GM19397 (cell line): ENCODE data around the gene IL5RA.

ENCODE experiments used
- ATAC-seq: cut with Tn5 transposase; IDR thresholded peaks from one replicate; pipeline ENCODE4 v1.9.1; 2021; ENCODE audit warnings: mild to moderate bottlenecking, moderate library complexity; ENCODE audit not compliant: unreplicated experiment

IL5RA gene

GRCh38 chr3:3066910-3067309 is 43.3 kb downstream of the IL5RA start:
- no peak for ATAC-seq

DNA sequence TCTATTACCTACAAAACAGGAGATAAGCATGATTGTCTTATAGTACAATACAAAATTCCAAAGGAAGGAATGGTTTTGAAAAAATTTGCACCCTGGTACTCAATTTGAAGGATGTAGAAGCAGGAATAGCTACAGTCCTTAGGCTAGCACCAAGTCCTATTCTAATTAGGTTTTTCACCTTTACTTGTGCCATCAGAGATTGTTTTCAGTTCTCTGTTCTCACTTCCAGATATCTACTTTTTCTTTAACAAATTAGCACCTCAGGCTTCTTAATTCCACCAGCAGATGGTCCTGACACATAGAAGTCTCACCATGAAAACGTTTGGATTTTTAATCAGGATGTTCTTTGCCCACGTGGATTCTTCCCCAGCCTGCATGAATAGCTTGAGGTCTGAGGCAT is 43.8 kb downstream of the IL5RA start:
- no peak for ATAC-seq

GRCh38 chr3:3065876-3066275 is 44.3 kb downstream of the IL5RA start:
- ATAC-seq = no peak

- no peak for ATAC-seq
Measured at GRCh38 chr3:3064297-3064696, 45.9 kb downstream of the IL5RA start.

DNA sequence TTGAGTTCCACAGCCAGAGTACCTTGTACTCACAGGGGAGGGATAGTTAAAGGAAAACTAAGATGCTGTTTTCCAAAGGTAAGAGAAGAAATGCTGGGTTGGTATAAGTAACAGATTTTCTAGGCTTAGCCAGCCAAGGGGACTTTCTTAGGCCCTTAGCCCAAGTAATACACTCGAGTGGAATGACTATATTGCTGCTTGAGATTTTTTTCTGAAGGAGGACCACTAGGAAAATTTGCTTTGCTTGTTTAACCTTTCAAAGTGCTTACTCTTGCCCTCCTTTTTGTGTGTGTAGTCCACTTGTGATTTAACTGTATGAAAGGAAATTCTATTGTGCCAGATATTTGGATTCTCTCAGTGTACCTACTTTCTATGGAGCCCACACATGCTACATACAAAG is 50.5 kb downstream of the IL5RA start:
- no peak for ATAC-seq

- ATAC-seq = no peak
Measured at GRCh38 chr3:3053974-3054373, 56.2 kb downstream of the IL5RA start.

- no peak for ATAC-seq
Measured at GRCh38 chr3:3038201-3038991, 71.8 kb downstream of the IL5RA start.

GRCh38 chr3:3037156-3037555 is 73.0 kb downstream of the IL5RA start:
- no peak for ATAC-seq

DNA sequence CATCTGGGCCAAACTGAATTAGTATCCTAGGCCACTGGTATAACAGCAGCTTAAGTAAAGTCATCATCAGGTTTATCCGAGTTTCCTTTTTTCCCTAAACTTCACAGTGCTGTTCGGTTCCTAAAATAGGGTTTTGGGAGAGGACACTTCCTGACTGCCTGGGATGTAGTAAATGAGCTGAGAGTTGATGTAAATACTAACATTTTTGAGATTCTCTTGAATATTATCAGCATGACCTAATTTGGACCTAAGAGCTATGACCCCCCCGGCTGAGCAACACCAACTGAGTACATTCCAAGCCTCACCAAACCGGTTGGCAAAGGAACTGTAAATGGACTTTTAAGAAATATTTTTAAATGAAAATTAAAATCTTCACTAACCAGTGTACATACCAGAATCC is 78.8 kb downstream of the IL5RA start:
- no peak for ATAC-seq

DNA sequence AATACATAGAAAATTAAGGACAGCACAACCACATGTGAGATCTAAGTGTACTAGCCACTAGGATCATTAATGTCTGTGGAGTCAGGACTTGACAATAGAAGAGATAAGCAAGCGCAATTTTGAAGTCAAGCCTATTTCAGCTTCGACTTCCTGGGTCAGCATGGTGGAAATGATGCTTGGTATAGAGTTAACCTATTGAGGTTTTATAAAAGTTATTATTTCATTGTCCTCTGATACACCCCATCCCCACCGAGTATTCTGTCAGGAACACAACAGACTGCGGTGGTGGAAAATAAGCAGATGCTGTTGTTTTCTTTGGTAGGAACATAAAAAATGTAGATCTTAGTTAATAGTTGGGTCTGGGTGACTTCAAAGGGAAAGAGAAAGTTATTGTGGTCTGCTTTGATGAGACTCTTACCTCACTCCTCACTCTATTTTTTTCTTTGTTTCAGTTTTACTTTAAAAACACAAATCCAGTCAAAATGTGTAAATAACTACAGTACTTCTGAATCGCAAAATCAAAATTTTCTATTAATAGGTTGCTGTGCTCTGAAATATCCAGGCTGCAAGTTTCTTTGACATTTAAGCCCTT is 82.1 kb downstream of the IL5RA start:
- ATAC-seq = peak; percentile 82

GRCh38 chr3:3023111-3023745 is 86.9 kb downstream of the IL5RA start:
- ATAC-seq = no peak

DNA sequence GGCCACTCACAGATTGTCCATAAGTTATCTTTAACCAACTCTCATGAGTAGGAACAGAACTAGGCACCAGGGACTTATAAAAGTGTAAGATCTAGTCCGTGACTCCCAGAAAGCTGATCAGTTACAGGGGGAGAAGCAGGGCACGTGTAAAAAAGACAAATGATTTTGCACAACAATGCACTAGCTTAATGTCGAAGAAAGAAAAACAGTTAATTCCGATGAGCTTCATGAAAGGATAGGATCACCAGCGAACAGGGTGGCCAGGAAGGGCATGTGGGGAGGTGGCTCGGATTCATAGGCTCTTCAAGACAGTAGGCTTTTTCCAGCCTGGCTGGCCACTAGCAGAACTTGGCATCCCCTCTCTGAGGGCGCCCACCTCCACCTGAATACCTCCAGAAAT is 90.0 kb downstream of the IL5RA start:
- ATAC-seq = no peak
